Measurements from ENCODE around the gene SLC44A4.

The SLC44A4 gene

DNA sequence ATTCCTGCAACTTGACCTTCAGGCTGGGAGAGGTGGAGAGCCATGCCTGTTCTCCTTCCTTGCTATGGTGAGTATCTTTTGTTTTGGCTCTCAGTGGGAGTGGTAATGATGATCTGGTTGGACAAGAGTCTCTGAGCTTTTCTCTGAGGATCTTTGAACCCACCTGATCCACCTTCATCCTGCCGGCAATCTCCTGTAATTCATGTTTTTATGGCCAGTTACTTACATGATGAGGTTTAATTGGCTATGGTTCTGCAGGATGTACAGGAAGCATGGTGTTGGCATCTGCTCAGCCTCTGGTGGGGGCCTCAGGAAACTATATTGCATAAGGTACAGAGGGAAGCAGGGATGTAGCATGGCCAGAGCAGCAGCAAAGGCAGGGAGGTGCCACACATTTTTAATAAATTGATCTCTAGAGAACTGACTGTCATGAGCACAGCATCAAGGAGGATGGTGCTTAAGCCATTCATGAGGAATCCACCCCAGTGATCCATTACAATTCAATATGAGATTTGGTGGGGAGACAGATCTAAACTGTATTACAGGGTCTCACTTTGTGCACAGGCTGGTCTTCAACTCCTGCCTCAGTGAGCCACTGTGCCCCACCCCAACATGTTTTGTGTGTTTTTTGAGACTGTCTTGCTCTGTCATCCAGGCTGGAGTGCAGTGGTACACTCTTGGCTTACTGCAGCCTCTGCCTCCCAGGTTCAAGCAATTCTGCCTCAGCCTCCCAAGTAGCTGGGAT lies 41.3 kb downstream of the SLC44A4 start:
- H3K27ac ChIP-seq (ENCODE audit: low read length) = peak overlapping the region; percentile 81; the same call in 1 of the 2 replicates
- H3K9me3 ChIP-seq (replicated peaks; ENCODE audit: insufficient read depth, low read length) = no peaks in the 10 kb centered on the region
- peaks cover 20% of the 10 kb centered on the region for H3K4me1 ChIP-seq (ENCODE audit: low read length)
- H3K9ac ChIP-seq (ENCODE audit: low read length) = peak overlapping the region; percentile 97; the same call in 1 of the 2 replicates
- peaks cover 44% of the 10 kb centered on the region for H3K79me2 ChIP-seq (ENCODE audit: low read length)
- no peak for DNase-seq
- H3K27me3 ChIP-seq (replicated peaks; ENCODE audit: insufficient read depth, low read length) = no peaks in the 10 kb centered on the region
- TF ChIP-seq EZH2phosphoT487 (IDR thresholded peaks at IDR 0.05; ENCODE audit: low read length) = no peak
- TF ChIP-seq, protein P1, sequence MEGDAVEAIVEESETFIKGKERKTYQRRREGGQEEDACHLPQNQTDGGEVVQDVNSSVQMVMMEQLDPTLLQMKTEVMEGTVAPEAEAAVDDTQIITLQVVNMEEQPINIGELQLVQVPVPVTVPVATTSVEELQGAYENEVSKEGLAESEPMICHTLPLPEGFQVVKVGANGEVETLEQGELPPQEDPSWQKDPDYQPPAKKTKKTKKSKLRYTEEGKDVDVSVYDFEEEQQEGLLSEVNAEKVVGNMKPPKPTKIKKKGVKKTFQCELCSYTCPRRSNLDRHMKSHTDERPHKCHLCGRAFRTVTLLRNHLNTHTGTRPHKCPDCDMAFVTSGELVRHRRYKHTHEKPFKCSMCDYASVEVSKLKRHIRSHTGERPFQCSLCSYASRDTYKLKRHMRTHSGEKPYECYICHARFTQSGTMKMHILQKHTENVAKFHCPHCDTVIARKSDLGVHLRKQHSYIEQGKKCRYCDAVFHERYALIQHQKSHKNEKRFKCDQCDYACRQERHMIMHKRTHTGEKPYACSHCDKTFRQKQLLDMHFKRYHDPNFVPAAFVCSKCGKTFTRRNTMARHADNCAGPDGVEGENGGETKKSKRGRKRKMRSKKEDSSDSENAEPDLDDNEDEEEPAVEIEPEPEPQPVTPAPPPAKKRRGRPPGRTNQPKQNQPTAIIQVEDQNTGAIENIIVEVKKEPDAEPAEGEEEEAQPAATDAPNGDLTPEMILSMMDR (IDR thresholded peaks at IDR 0.05; ENCODE audit: low read length) = no peak
- no peak for TF ChIP-seq EZH2 (optimal IDR thresholded peaks at IDR 0.05; ENCODE audit: low read depth, low read length)
- H3K9me2 ChIP-seq (replicated peaks; ENCODE audit: insufficient read depth, low read length) = no peaks in the 10 kb centered on the region
- peak overlapping the region; percentile 99 for H3K4me2 ChIP-seq (ENCODE audit: low read depth, low read length)
- H3K36me3 ChIP-seq (replicated peaks; ENCODE audit: insufficient read depth, low read length) = peaks cover 27% of the 10 kb centered on the region; the same call in 1 of the 2 replicates
- peak overlapping the region; percentile 98 for H3K4me3 ChIP-seq (ENCODE audit: low read length)
- peaks cover 27% of the 10 kb centered on the region for H4K20me1 ChIP-seq (ENCODE audit: insufficient read depth, low read length)
- H2AFZ ChIP-seq (ENCODE audit: low read length) = no peak overlapping the region
- H3F3A ChIP-seq (ENCODE audit: insufficient read depth, low read length) = peaks cover 91% of the 10 kb centered on the region

DNA sequence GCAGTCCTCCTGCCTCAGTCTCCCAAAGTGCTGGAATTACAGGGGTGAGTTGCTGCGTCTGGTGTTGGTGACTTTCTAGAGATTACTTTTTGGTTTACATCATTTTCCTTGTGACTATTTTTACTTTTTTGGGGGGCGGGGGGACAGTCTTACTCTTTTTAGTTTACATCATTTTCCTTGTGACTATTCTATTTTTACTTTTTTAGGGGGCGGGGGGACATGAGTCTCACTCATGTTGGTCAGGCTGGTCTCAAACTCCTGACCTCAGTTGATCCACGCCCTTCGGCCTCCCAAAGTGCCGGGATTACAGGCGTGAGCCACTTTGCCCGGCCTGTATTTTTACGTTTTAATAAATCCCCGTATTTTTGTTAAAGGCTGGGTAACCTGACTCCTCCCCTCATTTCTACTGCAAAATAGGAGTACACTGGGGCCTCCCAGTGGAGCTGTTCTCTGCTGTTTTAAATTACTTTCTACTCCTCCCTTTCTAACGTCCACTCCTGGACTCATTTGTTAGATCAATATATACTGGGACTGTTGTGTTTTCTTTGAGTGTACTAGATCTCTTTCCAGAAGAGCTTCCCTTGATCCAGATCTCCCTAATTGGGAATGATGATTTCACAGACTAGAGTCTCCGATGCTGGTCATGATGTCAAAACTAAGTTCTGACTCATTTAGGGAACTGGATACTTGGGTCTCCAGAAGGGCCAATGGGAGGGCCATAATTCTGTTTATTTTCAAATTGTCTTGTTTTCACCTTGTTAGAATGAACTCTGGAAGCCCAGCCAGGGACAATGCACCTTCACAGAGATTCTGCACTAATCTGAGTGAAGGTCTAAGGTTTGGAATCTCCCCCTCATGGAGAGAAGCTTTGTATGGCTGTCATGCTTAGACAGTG lies 42.1 kb downstream of the SLC44A4 start:
- peak overlapping the region; percentile 81; the same call in 1 of the 2 replicates for H3K27ac ChIP-seq (ENCODE audit: low read length)
- H3K4me3 ChIP-seq (ENCODE audit: low read length) = peak overlapping the region; percentile 98
- peaks cover 27% of the 10 kb centered on the region for H4K20me1 ChIP-seq (ENCODE audit: insufficient read depth, low read length)
- no peaks in the 10 kb centered on the region for H3K9me2 ChIP-seq (replicated peaks; ENCODE audit: insufficient read depth, low read length)
- peaks cover 20% of the 10 kb centered on the region for H3K4me1 ChIP-seq (ENCODE audit: low read length)
- TF ChIP-seq EZH2 (optimal IDR thresholded peaks at IDR 0.05; ENCODE audit: low read depth, low read length) = no peak
- TF ChIP-seq, protein P1 (IDR thresholded peaks at IDR 0.05; ENCODE audit: low read length) = peak; percentile 20; the same call in 1 of the 2 replicates
- H3K9ac ChIP-seq (ENCODE audit: low read length) = peak overlapping the region; percentile 97
- no peaks in the 10 kb centered on the region for H3K9me3 ChIP-seq (replicated peaks; ENCODE audit: insufficient read depth, low read length)
- peak overlapping the region; percentile 99 for H3K4me2 ChIP-seq (ENCODE audit: low read depth, low read length)
- H3F3A ChIP-seq (ENCODE audit: insufficient read depth, low read length) = peaks cover 93% of the 10 kb centered on the region
- peaks cover 27% of the 10 kb centered on the region; the same call in 1 of the 2 replicates for H3K36me3 ChIP-seq (replicated peaks; ENCODE audit: insufficient read depth, low read length)
- no peaks in the 10 kb centered on the region for H3K27me3 ChIP-seq (replicated peaks; ENCODE audit: insufficient read depth, low read length)
- peaks cover 45% of the 10 kb centered on the region for H3K79me2 ChIP-seq (ENCODE audit: low read length)
- DNase-seq = peak; percentile 29
- no peak overlapping the region for H2AFZ ChIP-seq (ENCODE audit: low read length)

DNA sequence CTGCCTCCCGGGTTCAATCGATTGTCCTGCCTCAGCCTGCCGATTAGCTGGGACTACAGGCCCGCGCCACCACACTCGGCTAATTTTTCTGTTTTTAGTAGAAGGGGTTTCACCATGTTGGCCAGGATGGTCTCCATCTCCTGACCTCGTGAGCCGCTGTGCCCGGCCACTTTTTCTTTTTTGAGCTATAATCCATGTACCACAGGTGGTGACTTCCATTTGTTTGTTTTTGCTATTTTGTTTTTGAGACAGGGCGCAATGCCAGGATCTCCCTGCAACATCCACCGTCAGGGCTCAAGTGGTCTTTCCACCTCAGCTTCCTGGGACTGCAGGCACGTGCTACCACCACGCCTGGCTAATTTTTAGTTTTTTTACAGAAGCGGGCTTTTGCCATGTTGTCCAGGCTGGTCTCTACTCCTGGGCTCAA lies 42.7 kb downstream of the SLC44A4 start:
- Histone ChIP-seq H3K27ac (ENCODE audit: low read length) (peak overlapping the region; percentile 81; the same call in 1 of the 2 replicates), H3K27me3 (replicated peaks; ENCODE audit: insufficient read depth, low read length) (no peaks in the 10 kb centered on the region), H3K9me3 (replicated peaks; ENCODE audit: insufficient read depth, low read length) (no peaks in the 10 kb centered on the region), H3K9ac (ENCODE audit: low read length) (peak overlapping the region; percentile 97), H3K9me2 (replicated peaks; ENCODE audit: insufficient read depth, low read length) (no peaks in the 10 kb centered on the region), H3K4me2 (ENCODE audit: low read depth, low read length) (peak overlapping the region; percentile 99), H3K4me3 (ENCODE audit: low read length) (peak overlapping the region; percentile 98), H3F3A (ENCODE audit: insufficient read depth, low read length) (peaks cover 93% of the 10 kb centered on the region), H2AFZ (ENCODE audit: low read length) (no peak overlapping the region), H4K20me1 (ENCODE audit: insufficient read depth, low read length) (peaks cover 27% of the 10 kb centered on the region), H3K79me2 (ENCODE audit: low read length) (peaks cover 52% of the 10 kb centered on the region), H3K4me1 (ENCODE audit: low read length) (peaks cover 22% of the 10 kb centered on the region), H3K36me3 (replicated peaks; ENCODE audit: insufficient read depth, low read length) (peaks cover 27% of the 10 kb centered on the region; the same call in 1 of the 2 replicates)
- DNase-seq = no peak
- TF ChIP-seq EZH2phosphoT487 (IDR thresholded peaks at IDR 0.05; ENCODE audit: low read length) (no peak), EZH2 (optimal IDR thresholded peaks at IDR 0.05; ENCODE audit: low read depth, low read length) (no peak)
- TF ChIP-seq, protein P1 (IDR thresholded peaks at IDR 0.05; ENCODE audit: low read length) = no peak

Measured in MM.1S (cell line).